GM19099 (cell line): ENCODE data around the gene SELENBP1.

Experiments used
- POLR2A ChIP-seq: IDR thresholded peaks from 3 replicates; pipeline ENCODE4 v1.6.1; 2011; ENCODE audit warnings: low read depth; ENCODE audit not compliant: insufficient read length; ENCODE audit errors: extremely low read depth

Gene SELENBP1

DNA sequence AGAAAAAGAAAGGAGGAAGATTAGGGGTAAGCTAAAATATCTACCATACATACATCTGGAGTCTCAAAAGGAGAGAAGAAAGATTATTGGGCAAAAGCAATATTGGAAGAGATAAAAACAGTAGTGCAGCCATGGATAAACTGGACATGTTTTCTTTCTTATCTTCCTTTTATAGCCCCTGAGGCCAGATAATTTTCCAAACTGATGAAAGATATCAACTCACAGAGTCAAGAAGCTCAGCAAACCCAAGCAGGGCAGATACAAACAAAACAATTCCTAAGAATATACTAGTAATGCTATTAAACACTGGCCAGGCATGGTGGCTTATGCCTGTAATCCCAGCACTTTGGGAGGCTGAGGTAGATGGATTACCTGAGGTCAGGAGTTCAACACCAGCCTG is 21.1 kb upstream of the SELENBP1 start:
- TF ChIP-seq POLR2A: no peak

DNA sequence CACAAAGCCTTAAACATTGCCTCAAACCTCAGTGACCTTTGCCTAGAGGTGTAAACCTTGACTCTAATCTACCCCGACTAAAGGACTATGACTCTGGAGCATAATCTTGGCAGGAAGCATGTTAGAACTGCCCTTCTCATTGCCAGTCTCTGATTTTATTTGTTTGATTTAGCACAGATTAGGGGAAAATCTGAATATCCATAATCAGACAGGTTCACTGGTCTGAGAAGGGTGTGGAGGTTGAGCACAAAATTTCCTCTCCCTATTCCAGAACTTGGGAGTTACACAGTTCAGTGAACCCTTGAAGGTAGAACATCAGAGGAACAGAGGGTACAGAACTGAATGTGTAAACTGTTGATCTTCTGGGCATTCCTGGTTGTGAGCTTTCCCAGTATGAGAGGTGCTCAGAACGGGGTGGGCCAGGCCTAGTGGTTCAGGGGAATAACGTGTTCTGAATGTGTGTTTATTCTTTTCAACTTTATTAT is 18.6 kb upstream of the SELENBP1 start:
- no peak for TF ChIP-seq POLR2A

DNA sequence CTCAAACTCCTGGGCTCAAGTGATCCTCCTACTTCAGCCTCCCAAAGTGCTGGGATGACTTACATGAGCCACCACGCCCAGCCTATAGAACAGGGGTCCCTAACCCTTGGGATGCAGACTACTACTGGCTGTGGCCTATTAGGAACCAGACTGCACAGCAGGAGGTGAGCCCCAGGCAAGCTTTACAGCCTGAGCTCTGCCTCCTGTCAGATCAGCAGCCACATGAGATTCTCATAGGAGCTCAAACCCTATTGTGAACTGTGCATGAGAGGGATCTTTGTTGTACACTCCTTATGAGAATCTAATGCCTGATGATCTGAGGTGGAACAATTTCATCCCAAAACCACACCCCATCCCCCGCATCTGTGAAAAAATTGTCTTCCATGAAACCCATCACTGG is 13.5 kb upstream of the SELENBP1 start:
- TF ChIP-seq POLR2A: no peak

DNA sequence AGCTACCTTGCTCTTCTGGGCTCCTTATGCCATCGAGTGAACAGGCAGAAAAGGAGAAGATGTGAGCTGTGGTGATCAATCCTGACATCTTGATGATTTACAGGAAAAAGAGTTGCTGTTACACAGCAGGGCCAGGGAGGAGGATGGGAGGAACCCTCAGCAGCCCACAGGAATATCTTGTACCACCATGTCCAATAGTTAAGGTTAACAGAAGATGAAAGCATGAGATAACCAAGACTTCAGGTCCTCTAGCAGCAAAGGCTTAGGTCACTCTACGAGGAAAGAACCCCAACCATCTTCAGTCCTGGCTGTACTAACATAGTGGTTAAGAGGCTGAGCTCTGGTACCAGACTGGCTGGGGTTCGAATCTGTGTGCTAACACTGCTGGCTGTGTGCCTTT is 12.1 kb upstream of the SELENBP1 start:
- no peak for TF ChIP-seq POLR2A

DNA sequence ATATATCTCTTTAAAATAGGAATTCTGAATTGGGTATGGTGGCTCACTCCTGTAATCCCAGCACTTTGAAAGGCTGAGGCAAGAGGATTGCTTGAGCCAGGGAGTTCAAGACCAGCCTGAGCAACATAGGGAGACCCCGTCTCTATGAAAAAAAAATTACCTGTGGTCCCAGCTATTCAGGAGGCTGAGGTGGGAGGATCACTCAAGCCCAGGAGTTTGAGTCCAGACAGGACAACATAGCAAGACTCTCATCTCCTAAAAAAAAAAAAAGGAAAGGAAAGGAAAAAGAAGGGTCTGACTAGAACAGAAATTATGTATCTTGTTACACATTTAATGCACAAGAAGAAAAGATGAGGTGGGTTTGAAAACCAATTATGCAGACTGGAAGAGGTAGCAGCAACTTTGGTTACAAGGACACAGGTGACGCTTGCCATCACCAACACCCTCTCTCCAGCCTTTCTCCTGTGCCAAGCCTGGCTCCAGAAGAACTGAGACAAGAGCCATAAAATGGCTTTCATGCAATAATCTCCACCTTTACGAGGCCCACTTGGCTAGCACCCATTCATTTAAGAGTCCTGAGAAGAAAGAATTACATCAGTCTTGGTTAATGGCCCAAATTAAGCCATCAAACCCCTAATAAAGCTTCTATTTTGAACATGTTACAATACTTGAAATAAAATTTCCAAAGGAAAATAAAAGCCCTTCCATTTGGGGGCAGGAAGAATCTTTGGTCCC is 4.8 kb upstream of the SELENBP1 start:
- no peak for TF ChIP-seq POLR2A

DNA sequence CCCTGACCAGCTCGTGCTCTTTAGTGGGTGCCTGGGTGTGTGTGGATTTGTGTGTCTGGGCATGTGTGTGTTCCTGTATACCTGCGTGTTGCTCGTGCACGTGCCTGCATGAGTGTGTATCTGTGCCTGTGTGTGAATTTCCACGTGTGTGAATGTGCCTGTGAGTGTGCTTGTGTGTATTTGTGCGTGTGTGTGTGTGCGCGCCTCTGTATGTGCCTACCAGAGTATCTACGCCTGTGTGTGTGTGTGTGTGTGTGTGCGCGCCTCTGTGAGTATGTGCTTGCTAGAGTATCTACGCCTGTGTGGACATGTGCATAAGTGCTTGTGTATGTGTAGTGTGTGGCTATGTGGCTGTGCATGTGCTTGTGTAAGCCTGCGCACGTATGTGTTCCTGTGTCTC is 691 bp upstream of the SELENBP1 start:
- TF ChIP-seq POLR2A: no peak

DNA sequence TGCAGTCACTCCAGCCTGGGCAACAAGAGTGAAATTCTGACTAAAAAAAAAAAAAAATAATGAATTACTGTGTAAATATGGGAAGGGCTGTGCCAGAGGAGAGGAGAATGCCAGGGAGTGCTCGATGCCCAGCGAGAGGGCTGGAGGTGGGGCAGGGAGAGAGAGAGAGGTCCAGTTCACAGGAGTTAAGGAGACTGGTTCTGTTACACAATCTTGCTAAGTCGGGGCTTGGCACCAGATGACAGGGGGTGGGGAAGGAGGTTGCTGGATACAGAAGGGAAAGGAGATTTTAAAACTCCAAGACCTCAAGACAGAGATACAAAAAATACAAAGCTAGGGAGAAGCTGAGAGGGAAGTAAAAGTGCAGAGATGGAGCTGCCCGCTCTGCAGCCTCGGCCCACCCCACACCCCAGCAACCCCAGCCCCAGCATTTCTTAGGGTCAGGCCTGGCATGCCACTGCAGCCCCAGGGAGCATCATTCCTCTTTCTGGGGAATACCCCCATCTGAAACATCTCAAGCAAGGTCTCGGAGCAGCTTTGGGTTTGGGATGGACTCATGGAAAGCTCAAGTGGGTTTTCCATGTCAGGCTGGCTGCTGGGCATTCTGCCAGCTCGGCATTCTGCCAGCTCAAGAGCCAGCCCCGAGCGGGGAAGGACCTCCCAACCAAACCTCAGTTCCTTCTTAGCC is 991 bp downstream of the SELENBP1 start:
- no peak for TF ChIP-seq POLR2A

DNA sequence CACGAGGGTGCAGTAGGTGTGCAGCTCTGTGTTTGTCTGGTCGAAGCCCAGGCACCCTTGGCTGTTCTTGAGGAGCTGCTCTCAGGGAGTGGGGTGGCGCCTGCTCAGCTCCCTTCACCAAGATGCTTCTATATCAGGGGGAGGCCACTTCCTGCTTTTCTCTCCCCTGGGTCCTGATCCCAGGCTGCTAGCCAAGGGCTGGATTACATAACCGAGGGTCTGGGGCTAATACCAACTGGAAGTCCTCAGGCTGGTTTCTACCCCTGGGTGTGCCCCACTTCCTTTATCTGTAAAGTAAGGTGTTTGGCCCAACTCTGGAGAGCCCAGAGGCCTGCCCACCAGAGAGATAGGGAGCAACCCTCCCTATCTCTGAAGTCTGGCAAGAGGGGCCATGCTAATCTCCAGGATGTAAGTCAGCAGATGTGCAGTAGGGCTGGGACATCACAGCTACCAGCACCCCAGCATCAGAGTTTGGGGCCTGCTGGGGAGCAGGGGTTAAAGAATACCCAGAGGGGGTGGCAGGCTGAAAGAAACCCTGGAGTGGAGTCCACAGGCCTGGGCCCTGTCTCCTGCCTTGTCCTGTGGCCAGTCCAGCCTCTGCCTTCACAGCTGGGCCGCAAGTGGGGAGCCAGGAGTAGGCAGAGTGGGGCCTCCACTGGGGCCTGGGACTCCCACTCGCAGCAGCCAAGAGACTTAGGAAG is 2.1 kb downstream of the SELENBP1 start:
- TF ChIP-seq POLR2A: no peak

DNA sequence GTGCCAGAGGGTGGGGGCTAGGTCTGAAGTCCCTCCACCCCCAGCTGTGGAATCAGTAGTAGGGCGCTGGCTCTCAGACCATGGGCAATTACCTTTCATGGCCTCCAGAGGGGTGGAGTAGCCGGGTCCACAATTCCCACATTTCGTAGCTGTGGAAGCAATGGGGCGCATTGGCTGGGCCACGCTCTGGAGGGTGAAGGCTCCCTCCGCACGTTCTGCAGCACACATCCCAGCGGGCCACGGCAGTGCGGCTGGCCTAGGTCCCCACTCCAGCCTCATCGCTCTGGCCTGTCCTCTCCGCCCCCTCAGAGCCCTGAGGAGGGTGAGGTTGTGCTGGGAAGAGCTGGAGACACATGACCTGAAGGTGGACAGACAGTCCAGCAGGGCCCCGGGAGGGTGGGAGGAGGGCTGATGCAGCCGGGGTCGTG is 2.9 kb downstream of the SELENBP1 start:
- no peak for TF ChIP-seq POLR2A

DNA sequence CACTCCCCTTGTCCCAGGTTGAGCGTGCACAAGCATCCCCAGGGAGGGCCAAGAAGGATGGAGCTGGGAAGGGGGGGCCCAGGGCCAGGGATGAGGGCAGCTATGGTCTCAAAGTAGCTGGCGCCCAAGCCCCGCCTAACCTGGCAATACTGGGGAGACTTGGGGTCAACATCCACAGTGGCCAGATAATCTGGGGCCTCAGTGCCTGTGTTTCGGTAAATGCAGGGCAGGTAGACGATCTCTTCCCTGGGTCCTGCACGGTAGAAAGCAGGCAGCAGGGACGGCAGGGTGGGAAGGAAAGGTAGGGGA is 3.2 kb downstream of the SELENBP1 start:
- no peak for TF ChIP-seq POLR2A

DNA sequence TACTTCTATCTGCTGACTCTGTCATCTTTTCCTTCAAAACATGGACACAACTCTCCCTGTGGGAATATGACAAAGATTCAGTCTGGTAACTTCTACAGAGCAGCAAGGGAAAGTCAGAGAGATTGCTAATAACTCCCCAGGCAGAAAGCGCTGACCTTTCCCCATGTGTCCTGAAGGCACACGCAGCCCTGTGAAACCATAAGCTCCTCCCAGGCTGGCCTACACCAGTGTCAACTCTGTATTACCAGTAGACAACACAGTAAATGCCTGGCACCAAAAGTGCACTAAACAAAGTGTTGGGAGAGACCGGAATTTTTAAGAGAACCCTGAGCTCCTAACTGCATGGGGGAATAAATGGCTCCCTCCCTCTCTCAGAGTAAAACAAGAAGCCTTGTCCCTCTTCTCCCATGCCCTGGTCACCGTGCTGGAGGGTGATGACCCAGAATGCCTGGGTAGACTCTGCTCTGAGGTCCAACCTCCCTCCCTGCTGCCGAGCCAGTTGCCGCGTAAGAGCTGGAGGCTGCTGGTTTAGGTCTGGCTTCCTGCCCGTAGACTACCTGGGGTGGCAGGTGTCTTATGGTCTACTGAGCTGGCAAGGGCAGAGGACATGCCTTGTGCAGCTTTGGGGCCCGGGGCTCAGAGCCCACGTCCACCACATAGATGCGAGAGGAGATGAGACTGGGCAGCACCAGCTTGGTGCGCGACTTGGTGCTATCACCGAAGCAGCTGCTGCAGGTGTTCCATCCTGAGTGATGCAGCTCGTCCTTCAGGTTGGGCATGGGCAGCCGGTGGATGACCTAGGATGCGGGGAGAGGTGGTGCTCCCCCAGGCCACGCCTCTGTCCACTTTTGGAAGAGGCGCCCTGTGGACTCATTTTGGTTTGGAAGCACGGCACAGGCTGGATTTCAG is 3.9 kb downstream of the SELENBP1 start:
- no peak for TF ChIP-seq POLR2A

DNA sequence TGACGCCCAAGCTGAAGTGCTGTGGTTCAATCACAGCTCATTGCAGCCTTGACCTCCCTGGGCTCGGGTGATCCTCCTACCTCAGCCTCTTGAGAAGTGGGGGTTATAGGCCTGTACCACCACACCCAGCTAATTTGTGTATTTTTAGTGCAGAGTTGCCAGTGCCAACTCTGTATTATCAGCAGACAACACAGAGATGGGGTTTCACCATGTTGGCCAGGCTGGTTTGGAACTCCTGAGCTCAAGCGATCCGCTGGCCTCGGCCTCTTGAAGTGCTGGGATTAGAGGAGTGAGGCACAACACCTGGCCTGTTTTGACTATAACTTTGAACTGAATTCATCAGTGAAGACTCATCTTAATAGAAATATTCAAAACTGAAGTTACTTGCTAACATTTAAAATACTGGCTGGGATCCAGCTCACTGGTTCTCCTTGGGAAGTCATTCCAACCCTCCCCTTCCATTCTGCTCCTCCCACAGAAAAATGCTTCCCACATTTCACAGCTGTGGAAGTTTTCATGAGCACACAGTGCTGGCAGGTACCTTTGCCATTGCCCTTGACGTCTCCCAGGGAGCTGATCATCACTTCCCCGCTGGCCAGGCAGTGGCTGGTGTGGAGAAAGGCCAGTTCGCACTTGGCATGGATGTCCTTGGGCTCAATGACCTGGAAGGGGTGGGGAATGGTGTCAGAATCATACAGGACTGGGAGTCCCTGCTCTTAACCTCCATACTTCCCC is 4.7 kb downstream of the SELENBP1 start:
- TF ChIP-seq POLR2A: no peak

DNA sequence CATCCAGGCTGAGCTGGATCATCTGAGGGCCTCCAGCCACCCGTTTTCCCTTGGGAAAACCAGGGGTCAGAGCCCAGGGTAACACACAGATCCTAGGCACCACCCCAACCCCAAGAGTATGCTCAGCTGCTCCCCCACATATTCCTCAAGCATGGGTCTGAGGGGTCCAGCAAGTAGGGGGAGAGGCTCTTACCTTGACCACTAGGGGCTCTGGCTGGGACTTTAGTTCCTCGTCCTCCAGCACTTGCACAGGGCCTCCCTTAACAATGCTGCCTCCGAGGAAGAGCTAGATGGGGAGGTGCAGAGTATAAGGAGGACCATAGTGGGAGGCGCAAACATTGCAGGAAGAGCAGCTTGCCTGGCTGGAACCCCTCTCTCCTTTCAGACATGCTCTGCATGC is 7.5 kb downstream of the SELENBP1 start:
- TF ChIP-seq POLR2A: no peak
